Loucy (cell line): ENCODE measurements around the gene MSANTD3.

Source experiments
- EZH2phosphoT487 ChIP-seq: fragments of 200-600 bp; IDR thresholded peaks from 2 replicates; pipeline ENCODE4 v1.6.1; 2018; ENCODE audit warnings: antibody characterized with exemption, mild to moderate bottlenecking, moderate library complexity, borderline replicate concordance
- TF ChIP-seq, protein P1 (sequence below): fragments of 200-600 bp; sonication (generic); conservative IDR thresholded peaks from 2 replicates; pipeline ENCODE4 v1.5.1; 2014; ENCODE audit warnings: mild to moderate bottlenecking, antibody characterized with exemption, low read length

DNA sequence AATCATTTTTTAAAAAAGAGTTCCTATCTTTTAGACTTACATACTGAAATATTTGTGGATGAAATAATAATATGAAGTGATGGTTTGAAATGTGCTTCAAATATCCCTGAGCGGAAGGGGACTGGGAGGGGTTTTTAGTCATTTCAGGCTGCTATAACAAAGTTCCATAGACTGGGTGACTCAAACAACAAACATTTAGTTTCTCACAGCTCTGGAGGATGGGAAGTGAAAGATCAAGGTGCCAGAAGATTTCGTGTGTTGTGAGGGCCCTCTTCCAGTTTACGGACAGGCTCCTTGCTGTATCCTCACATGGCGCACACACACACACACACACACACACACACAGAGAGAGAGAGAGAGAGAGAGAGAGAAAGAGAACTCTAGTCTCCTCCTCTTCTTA, 47.1 kb upstream of the MSANTD3 start:
- TF ChIP-seq, protein P1, sequence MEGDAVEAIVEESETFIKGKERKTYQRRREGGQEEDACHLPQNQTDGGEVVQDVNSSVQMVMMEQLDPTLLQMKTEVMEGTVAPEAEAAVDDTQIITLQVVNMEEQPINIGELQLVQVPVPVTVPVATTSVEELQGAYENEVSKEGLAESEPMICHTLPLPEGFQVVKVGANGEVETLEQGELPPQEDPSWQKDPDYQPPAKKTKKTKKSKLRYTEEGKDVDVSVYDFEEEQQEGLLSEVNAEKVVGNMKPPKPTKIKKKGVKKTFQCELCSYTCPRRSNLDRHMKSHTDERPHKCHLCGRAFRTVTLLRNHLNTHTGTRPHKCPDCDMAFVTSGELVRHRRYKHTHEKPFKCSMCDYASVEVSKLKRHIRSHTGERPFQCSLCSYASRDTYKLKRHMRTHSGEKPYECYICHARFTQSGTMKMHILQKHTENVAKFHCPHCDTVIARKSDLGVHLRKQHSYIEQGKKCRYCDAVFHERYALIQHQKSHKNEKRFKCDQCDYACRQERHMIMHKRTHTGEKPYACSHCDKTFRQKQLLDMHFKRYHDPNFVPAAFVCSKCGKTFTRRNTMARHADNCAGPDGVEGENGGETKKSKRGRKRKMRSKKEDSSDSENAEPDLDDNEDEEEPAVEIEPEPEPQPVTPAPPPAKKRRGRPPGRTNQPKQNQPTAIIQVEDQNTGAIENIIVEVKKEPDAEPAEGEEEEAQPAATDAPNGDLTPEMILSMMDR: no peak
- no peak for TF ChIP-seq EZH2phosphoT487
